PC-3 (cell line): ENCODE results near the gene CCM2. TPM values are rescaled to one million over a fixed set of nuclear protein-coding genes. Genes with fewer than 3 reads are reported as not detected.

Source experiments
- ATAC-seq: fragments of 200-7000 bp; cut with Tn5 transposase; 2 replicates; pipeline ENCODE4 v1.9.1; 2020; ENCODE audit warnings: mild to moderate bottlenecking, moderate library complexity
- BruUV-seq: library from RNA; stranded (reverse); fragments of 400-500 nt; replicated peaks from 2 replicates; lab custom pipeline; 2021; lab: Mats Ljungman, UMichigan
- CTCF ChIA-PET: fragments of 300-600 bp; sonication (Branson Sonifier 250); formaldehyde crosslinking; loops from one replicate; lab custom pipeline; 2022; ENCODE audit warnings: antibody characterized with exemption; lab: Charles Lee
- POLR2A ChIA-PET: fragments of 300-600 bp; sonication (Branson Sonifier 250); formaldehyde crosslinking; loops from one replicate; lab custom pipeline; 2022; ENCODE audit warnings: antibody characterized with exemption; ENCODE audit not compliant: unreplicated experiment; lab: Charles Lee
- DNase-seq: peaks from one replicate; pipeline ENCODE4 v3.0.0-alpha.2; 2015
- H2AFZ ChIP-seq: fragments of 300-600 bp; sonication (generic); 2 replicates; pipeline ENCODE4 v1.6.0; 2016; ENCODE audit warnings: antibody characterized with exemption, low read length
- H3F3A ChIP-seq: fragments of 300-600 bp; sonication (generic); one replicate; pipeline ENCODE4 v1.6.0; 2017; ENCODE audit warnings: antibody characterized with exemption, low read length, control low read depth, mild to moderate bottlenecking; ENCODE audit not compliant: unreplicated experiment
- H3K27ac ChIP-seq: fragments of 300-600 bp; sonication (generic); 2 replicates; pipeline ENCODE4 v1.5.1; 2016; ENCODE audit warnings: mild to moderate bottlenecking, low read length
- H3K27me3 ChIP-seq: fragments of 300-600 bp; sonication (generic); 2 replicates; pipeline ENCODE4 v1.6.1; 2016; ENCODE audit warnings: low read length, mixed read lengths
- H3K36me3 ChIP-seq: fragments of 300-600 bp; sonication (generic); 2 replicates; pipeline ENCODE4 v1.6.1; 2016; ENCODE audit warnings: low read depth, mixed run types, low read length, mixed read lengths
- H3K4me1 ChIP-seq: fragments of 300-600 bp; sonication (generic); 2 replicates; pipeline ENCODE4 v1.5.1; 2016; ENCODE audit warnings: low read length; ENCODE audit not compliant: insufficient read depth
- H3K4me2 ChIP-seq: fragments of 300-600 bp; sonication (generic); 2 replicates; pipeline ENCODE4 v1.6.0; 2016; ENCODE audit warnings: low read length
- H3K4me3 ChIP-seq: fragments of 300-600 bp; sonication (generic); 2 replicates; pipeline ENCODE4 v1.5.1; 2016; ENCODE audit warnings: mild to moderate bottlenecking, low read length, mixed read lengths
- H3K79me2 ChIP-seq: fragments of 300-600 bp; sonication (generic); 2 replicates; pipeline ENCODE4 v1.6.1; 2017; ENCODE audit warnings: low read length, mixed read lengths
- H3K9ac ChIP-seq: fragments of 300-600 bp; sonication (generic); 2 replicates; pipeline ENCODE4 v1.6.0; 2016; ENCODE audit warnings: mild to moderate bottlenecking, low read length
- H3K9me2 ChIP-seq: fragments of 300-600 bp; sonication (generic); replicated peaks from 2 replicates; pipeline ENCODE4 v1.6.1; 2016; ENCODE audit warnings: mixed run types, low read length, mixed read lengths
- H3K9me3 ChIP-seq: fragments of 300-600 bp; sonication (generic); 2 replicates; pipeline ENCODE4 v1.6.1; 2016; ENCODE audit warnings: low read length, mixed read lengths
- H4K20me1 ChIP-seq: fragments of 300-600 bp; sonication (generic); 2 replicates; pipeline ENCODE4 v1.6.1; 2016; ENCODE audit warnings: low read length, mixed read lengths
- CTCF ChIP-seq: fragments of 300-600 bp; sonication (generic); conservative IDR thresholded peaks from 2 replicates; pipeline ENCODE4 v1.5.1; 2017; ENCODE audit warnings: antibody characterized with exemption, low read depth, mild to moderate bottlenecking, low read length
- EZH2 ChIP-seq: fragments of 300-600 bp; sonication (generic); IDR thresholded peaks from one replicate; pipeline ENCODE4 v1.6.1; 2017; ENCODE audit warnings: antibody characterized with exemption, mild to moderate bottlenecking, low read length; ENCODE audit not compliant: unreplicated experiment
- EZH2phosphoT487 ChIP-seq: fragments of 300-600 bp; sonication (generic); IDR thresholded peaks from 2 replicates; pipeline ENCODE4 v1.6.1; 2018; ENCODE audit warnings: mild to moderate bottlenecking, antibody characterized with exemption, low read length, borderline replicate concordance
- intact Hi-C: fragments of 100-400 bp; cut with micrococcal nuclease; formaldehyde crosslinking; loops from 2 replicates; pipeline ENCODE4 v1.9.0; 2023
- total RNA-seq: library from RNA; depleted of rRNA; stranded (reverse); fragments of >200 nt; gene quantifications from 2 replicates; pipeline ENCODE4 v1.2.3, GENCODE V29; 2014

CCM2 gene
- total RNA-seq, 1 experiment from 2014 or later, result 56.6 TPM

- H3K4me3 ChIP-seq, result no peak overlapping the region
- 0 out of 2 replicates have a peak, but pooled peaks cover 9% of the 10 kb centered on the region for H3K79me2 ChIP-seq
- no peaks in the 10 kb centered on the region for H3K36me3 ChIP-seq
- intact Hi-C loops, result no loop called here
- H3K9ac ChIP-seq, result no peak overlapping the region
- CTCF ChIA-PET, result no interaction called here
- no peak overlapping the region for H3K4me2 ChIP-seq
- DNase-seq, result no peak
- TF ChIP-seq CTCF, result no peak
- TF ChIP-seq EZH2, result no peak
- no peak for TF ChIP-seq EZH2phosphoT487
- H3F3A ChIP-seq, result no peaks in the 10 kb centered on the region
- no TSS peak for BruUV-seq
- no peaks in the 10 kb centered on the region for H3K9me3 ChIP-seq
- no peaks in the 10 kb centered on the region for H3K9me2 ChIP-seq
- H4K20me1 ChIP-seq, result no peaks in the 10 kb centered on the region
- POLR2A ChIA-PET, result no interaction called here
- H2AFZ ChIP-seq, result no peak overlapping the region
- H3K27me3 ChIP-seq, result no peaks in the 10 kb centered on the region
- H3K27ac ChIP-seq, result no peak overlapping the region
- ATAC-seq, result no peak
- no peaks in the 10 kb centered on the region for H3K4me1 ChIP-seq
Observed at GRCh38 chr7:45035371-45035770, 35.4 kb downstream of the CCM2 start.

GRCh38 chr7:45035893-45036292 is 35.9 kb downstream of the CCM2 start:
- Histone ChIP-seq H3K9me2 (no peaks in the 10 kb centered on the region), H3F3A (no peaks in the 10 kb centered on the region), H3K27ac (no peak overlapping the region), H3K4me2 (no peak overlapping the region), H3K27me3 (no peaks in the 10 kb centered on the region), H3K4me1 (no peaks in the 10 kb centered on the region), H3K4me3 (no peak overlapping the region), H3K9ac (no peak overlapping the region), H4K20me1 (no peaks in the 10 kb centered on the region), H2AFZ (no peak overlapping the region), H3K79me2 (0 out of 2 replicates have a peak, but pooled peaks cover 9% of the 10 kb centered on the region), H3K36me3 (no peaks in the 10 kb centered on the region), H3K9me3 (no peaks in the 10 kb centered on the region)
- no peak for ATAC-seq
- ChIA-PET CTCF (no interaction called here), POLR2A (no interaction called here)
- no peak for DNase-seq
- intact Hi-C loops, result no loop called here
- BruUV-seq, result no TSS peak
- TF ChIP-seq CTCF, result no peak
- TF ChIP-seq EZH2phosphoT487, result no peak
- TF ChIP-seq EZH2, result no peak

GRCh38 chr7:45036317-45036716 is 36.3 kb downstream of the CCM2 start:
- no TSS peak for BruUV-seq
- TF ChIP-seq EZH2 (no peak), EZH2phosphoT487 (no peak), CTCF (no peak)
- no peaks in the 10 kb centered on the region for H4K20me1 ChIP-seq
- DNase-seq (no peak), ATAC-seq (no peak)
- H3K27me3 ChIP-seq, result no peaks in the 10 kb centered on the region
- H2AFZ ChIP-seq, result no peak overlapping the region
- H3K9ac ChIP-seq, result no peak overlapping the region
- CTCF ChIA-PET, result no interaction called here
- intact Hi-C loops, result no loop called here
- no peaks in the 10 kb centered on the region for H3K4me1 ChIP-seq
- no peaks in the 10 kb centered on the region for H3K9me3 ChIP-seq
- no peak overlapping the region for H3K27ac ChIP-seq
- H3K4me3 ChIP-seq, result no peak overlapping the region
- no peaks in the 10 kb centered on the region for H3K9me2 ChIP-seq
- no peaks in the 10 kb centered on the region for H3F3A ChIP-seq
- POLR2A ChIA-PET, result no interaction called here
- 0 out of 2 replicates have a peak, but pooled peaks cover 9% of the 10 kb centered on the region for H3K79me2 ChIP-seq
- no peaks in the 10 kb centered on the region for H3K36me3 ChIP-seq
- no peak overlapping the region for H3K4me2 ChIP-seq
